Activated T-cell treated with anti-CD3 and anti-CD28 coated beads, Interleukin-2, amount 50 U/mL, for 72 hours (primary cell): ENCODE measurements around the gene CNEP1R1. TPM values are rescaled to one million over a fixed set of nuclear protein-coding genes. Genes with fewer than 3 reads are reported as not detected.

Source experiments
- ATAC-seq, 2 donors: fragments of 150-1000 bp; cut with Tn5 transposase; replicated peaks in 1 of 2; 2 replicates each; pipeline ENCODE4 v1.10.0; 2021; ENCODE audit warnings: moderate library complexity in 2 of 2, mild to moderate bottlenecking in 1 of 2
- DNase-seq, 2 donors: peaks; one replicate each; pipeline ENCODE4 v3.0.0; 2021 to 2022; ENCODE audit warnings: mixed read lengths in 1 of 2
- H3K27ac Mint-ChIP-seq: one replicate; pipeline ENCODE4 v1.8.0; 2022; ENCODE audit warnings: mild to moderate bottlenecking, moderate library complexity, mixed read lengths
- H3K27me3 Mint-ChIP-seq: one replicate; pipeline ENCODE4 v1.8.0; 2022; ENCODE audit warnings: low read depth, mixed read lengths
- H3K36me3 Mint-ChIP-seq, 2 donors: one replicate each; pipeline ENCODE4 v1.8.0; 2022; ENCODE audit warnings: mixed read lengths in 2 of 2, mild to moderate bottlenecking in 1 of 2; ENCODE audit not compliant: insufficient read depth in 2 of 2
- H3K4me1 Mint-ChIP-seq: one replicate; pipeline ENCODE4 v1.8.0; 2022; ENCODE audit warnings: low read depth, mixed read lengths
- H3K4me3 Mint-ChIP-seq, 2 donors: one replicate each; pipeline ENCODE4 v1.8.0; 2022; ENCODE audit warnings: mild to moderate bottlenecking in 2 of 2, mixed read lengths in 2 of 2, moderate library complexity in 2 of 2
- H3K9me3 Mint-ChIP-seq, 2 donors: one replicate each; pipeline ENCODE4 v1.8.0; 2022; ENCODE audit warnings: mixed read lengths in 2 of 2
- total RNA-seq, 2 donors: library from RNA; stranded (reverse); gene quantifications; one replicate each; pipeline ENCODE4 v1.2.3, GENCODE V29; 2022

CNEP1R1 gene
- total RNA-seq, 2 donors from 2014 or later, result 28.6 to 30.8 TPM

DNA sequence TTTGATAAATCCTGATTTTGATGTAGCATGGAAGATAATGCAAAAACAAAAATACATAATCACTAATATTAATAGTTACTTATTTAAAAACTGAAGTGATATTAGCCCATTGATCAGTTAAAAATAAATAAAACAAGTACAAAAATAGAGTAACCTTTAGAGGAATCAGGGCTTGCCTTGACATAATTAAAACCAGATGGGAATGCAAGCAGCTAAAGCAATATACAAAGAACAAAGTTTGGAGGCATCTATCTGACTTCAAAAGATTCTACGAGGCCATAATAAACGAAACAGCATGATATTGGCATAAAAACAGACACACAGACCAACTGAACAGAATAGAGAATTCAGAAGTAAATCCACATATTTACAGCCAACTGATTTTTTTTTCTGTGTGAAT, 25.8 kb downstream of the CNEP1R1 start:
- DNase-seq (no peak), ATAC-seq (no peak)
- peaks cover 7% of the 10 kb centered on the region for H3K27me3 Mint-ChIP-seq
- H3K36me3 Mint-ChIP-seq, result no peaks in the 10 kb centered on the region
- peaks cover 0 to 2% of the 10 kb centered on the region in 2 donors for H3K9me3 Mint-ChIP-seq
- H3K4me3 Mint-ChIP-seq, result no peak overlapping the region
- no peaks in the 10 kb centered on the region for H3K4me1 Mint-ChIP-seq
- no peak overlapping the region for H3K27ac Mint-ChIP-seq

DNA sequence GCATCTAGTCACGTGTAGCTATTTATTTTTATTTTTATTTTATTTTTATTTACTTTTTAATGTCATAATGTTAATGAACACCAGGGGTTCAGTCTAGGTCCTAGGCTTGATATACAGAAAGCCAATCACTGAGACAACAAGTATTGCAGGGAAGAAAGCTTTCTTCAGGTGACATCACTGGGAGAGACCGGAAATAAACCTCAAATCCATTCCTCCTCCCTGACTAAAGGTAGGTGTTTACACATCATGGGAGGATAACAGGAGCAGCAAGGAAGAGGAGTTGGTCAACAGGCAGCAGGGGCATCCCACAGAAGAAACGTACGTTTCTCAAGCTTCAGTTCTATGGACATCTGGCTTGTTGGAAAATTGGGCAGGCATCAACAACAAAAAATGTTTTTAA, 31.2 kb downstream of the CNEP1R1 start:
- Mint-ChIP-seq H3K27me3 (peaks cover 4% of the 10 kb centered on the region), H3K4me3 (no peak overlapping the region), H3K9me3 (peaks cover 0 to 4% of the 10 kb centered on the region in 2 donors), H3K36me3 (peaks cover 1 to 4% of the 10 kb centered on the region in 2 donors), H3K27ac (no peak overlapping the region), H3K4me1 (no peaks in the 10 kb centered on the region)
- no peak for ATAC-seq
- DNase-seq, result no peak

DNA sequence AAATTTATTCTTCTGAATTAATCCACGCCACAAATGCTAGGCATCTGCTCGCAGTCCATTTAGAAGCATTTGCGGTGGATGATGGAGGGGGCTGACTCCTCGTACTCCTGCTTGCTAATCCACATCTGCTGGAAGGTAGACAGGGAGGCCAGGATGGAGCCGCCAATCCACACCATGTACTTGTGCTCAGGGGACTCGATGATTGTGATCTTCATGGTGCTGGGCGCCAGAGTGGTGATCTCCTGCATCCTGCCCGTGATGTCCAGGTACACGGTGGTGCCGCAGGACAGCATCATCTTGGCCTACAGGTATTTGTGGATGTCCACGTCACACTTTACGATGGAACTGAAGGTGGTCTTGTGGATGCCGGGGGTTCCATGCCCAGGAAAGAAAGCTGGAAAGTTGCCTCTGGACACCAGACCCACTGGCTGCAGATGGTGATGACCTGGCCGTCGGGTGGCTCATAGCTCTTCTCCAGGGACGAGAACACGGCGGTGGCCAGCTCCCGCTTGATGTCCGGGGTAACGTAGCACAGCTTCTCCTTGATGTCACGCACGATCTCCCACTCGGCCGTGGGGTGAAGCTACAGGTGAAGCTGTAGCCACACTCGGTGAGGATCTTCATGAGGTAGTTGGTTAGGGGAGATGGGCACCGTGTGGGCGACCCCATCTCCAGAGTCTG, 33.2 kb downstream of the CNEP1R1 start:
- Mint-ChIP-seq H3K4me1 (no peaks in the 10 kb centered on the region), H3K9me3 (peaks cover 0 to 4% of the 10 kb centered on the region in 2 donors), H3K36me3 (peaks cover 1 to 4% of the 10 kb centered on the region in 2 donors), H3K4me3 (no peak overlapping the region), H3K27ac (no peak overlapping the region), H3K27me3 (no peaks in the 10 kb centered on the region)
- ATAC-seq (no peak), DNase-seq (no peak)

DNA sequence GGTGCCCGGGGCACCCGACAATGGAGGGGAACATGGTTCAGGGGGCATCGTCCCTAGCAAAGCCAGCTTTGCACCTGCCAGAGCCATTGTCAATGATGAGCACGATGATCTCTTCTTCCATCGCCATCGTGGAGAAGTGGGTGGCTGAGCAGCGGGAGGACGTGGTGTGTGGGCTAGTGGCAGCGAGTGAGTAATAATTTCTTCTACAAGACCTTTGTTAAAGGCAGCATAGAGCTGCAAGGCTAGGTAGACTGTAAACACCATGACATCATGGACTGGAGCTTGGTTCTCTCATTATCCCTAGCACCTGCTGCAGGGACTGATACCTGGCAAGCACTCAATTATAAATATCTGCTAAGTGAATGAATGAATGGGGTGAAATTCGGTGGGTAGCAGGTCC, 34.1 kb downstream of the CNEP1R1 start:
- Mint-ChIP-seq H3K4me1 (no peaks in the 10 kb centered on the region), H3K27ac (no peak overlapping the region), H3K9me3 (peaks cover 0 to 4% of the 10 kb centered on the region in 2 donors), H3K4me3 (no peak overlapping the region), H3K27me3 (no peaks in the 10 kb centered on the region), H3K36me3 (peaks cover 1 to 4% of the 10 kb centered on the region in 2 donors)
- ATAC-seq, result peak in 1 of 2 donors; percentile 21
- DNase-seq, result no peak

DNA sequence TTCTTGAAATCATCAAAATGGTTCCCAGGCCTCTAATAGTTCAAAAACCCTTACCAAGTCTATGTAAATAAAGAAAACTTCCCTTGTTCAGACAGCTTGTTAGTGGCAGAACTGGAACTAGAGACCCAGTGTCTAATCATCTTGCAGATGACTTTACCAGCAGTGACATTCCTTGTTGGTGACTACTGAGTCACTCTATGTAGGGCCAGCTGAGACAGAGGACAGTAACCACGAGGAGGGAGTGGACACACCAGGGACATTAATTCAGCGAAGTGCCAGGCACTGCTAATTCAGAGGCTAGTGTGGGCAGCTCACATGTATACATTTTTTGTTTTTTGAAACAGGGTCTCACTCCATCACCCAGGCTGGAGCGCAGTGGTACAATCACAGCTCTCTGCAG, 34.6 kb downstream of the CNEP1R1 start:
- ATAC-seq (no peak), DNase-seq (no peak)
- Mint-ChIP-seq H3K27ac (no peak overlapping the region), H3K4me1 (no peaks in the 10 kb centered on the region), H3K9me3 (peaks cover 0 to 4% of the 10 kb centered on the region in 2 donors), H3K27me3 (no peaks in the 10 kb centered on the region), H3K4me3 (no peak overlapping the region), H3K36me3 (peaks cover 1 to 4% of the 10 kb centered on the region in 2 donors)

DNA sequence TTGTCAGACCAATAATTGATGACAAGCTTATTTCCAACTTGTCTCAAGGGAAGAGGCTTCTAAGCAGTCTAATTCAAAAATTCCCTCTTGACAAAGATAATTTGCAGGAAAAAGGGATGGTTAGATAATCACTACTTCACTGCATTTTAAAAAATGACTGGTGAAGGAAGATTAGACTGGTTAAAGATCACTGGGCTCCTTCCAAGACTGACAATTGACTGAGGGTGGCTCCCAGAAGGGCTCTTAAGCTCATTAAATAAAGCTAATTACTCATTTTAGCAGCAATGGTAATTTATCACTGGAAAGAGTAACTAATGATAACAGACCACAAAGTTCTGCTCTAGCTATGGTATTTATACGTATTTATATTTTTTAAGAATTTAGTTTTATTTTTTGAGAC, 36.3 kb downstream of the CNEP1R1 start:
- Mint-ChIP-seq H3K27ac (no peak overlapping the region), H3K9me3 (no peaks in the 10 kb centered on the region), H3K36me3 (peaks cover 0 to 3% of the 10 kb centered on the region in 2 donors), H3K27me3 (no peaks in the 10 kb centered on the region), H3K4me1 (peaks cover 6% of the 10 kb centered on the region), H3K4me3 (no peak overlapping the region)
- no peak for ATAC-seq
- DNase-seq, result no peak

DNA sequence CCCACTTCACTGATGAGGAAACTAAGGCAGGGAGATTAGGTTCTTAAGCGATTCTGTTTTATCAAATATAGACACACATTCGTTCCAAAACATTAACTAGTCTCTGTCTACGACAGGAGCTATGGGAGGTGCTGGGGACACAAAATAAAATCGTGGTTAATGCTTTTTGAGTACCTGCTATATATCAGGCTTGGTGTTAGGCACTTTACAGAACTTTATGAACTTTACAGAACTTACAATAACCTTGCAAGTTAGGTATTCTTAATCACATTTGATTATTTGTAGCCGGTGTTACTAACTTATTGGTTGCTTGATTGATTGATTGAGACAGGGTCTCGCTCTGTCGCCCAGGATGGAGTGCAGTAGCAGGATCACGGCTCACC, 40.2 kb downstream of the CNEP1R1 start:
- Mint-ChIP-seq H3K9me3 (no peaks in the 10 kb centered on the region), H3K27me3 (no peaks in the 10 kb centered on the region), H3K4me3 (peak overlapping the region; percentile 86 to 87), H3K27ac (no peak overlapping the region), H3K4me1 (peaks cover 44% of the 10 kb centered on the region), H3K36me3 (peaks cover 0 to 8% of the 10 kb centered on the region in 2 donors)
- no peak for ATAC-seq
- no peak for DNase-seq

DNA sequence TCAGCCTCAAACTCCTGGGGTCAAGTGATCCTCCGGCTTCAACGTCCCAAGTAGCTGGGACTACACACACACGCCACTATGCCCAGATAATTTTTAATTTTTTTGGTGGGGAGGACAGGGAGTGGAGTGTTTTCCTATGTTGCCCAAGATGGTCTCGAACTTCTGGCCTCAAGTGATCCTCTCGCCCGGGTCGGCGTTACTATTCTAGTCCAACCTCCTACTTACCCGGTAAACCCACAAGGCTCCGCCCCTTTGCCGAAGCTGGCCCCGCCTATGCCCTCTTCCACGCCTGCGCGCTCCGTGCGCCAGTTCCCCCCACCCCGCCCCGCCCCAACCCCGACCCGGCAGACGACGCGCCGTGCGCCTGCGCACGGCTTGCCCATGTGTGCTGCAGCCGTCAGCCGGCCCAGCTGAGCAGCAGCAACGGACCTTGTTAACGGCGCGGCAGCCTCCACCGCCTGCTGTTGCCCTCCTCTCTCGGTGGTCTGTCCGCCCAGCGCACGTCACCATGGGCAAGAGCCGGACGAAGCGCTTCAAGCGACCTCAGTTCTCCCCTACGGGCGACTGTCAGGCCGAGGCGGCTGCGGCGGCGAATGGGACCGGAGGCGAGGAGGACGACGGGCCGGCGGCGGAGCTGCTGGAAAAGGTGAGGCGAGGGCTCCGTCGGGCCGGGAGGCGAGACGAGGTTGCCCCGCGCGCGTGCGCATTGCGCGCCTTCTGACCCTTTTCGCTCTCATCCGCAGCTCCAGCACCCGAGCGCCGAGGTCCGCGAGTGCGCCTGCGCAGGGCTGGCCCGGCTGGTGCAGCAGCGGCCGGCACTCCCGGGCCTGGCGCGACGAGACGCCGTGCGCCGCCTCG, 40.8 kb downstream of the CNEP1R1 start, which contains the start of gene HEATR3:
TSS of gene HEATR3 (plus strand) at position 347 of the 858 bp plus-strand sequence. CDS start at position 509, 162 bp downstream.
- peaks cover 0 to 8% of the 10 kb centered on the region in 2 donors for H3K36me3 Mint-ChIP-seq
- H3K27ac Mint-ChIP-seq, result peak within 1 kb of the TSS; percentile 88
- no peaks in the 10 kb centered on the region for H3K27me3 Mint-ChIP-seq
- H3K4me1 Mint-ChIP-seq, result peaks cover 44% of the 10 kb centered on the region
- ATAC-seq, result peak; percentile 88 to 89
- no peaks in the 10 kb centered on the region for H3K9me3 Mint-ChIP-seq
- peak within 1 kb of the TSS; percentile 86 to 87 for H3K4me3 Mint-ChIP-seq
- DNase-seq, result peak; percentile 96 to 97

DNA sequence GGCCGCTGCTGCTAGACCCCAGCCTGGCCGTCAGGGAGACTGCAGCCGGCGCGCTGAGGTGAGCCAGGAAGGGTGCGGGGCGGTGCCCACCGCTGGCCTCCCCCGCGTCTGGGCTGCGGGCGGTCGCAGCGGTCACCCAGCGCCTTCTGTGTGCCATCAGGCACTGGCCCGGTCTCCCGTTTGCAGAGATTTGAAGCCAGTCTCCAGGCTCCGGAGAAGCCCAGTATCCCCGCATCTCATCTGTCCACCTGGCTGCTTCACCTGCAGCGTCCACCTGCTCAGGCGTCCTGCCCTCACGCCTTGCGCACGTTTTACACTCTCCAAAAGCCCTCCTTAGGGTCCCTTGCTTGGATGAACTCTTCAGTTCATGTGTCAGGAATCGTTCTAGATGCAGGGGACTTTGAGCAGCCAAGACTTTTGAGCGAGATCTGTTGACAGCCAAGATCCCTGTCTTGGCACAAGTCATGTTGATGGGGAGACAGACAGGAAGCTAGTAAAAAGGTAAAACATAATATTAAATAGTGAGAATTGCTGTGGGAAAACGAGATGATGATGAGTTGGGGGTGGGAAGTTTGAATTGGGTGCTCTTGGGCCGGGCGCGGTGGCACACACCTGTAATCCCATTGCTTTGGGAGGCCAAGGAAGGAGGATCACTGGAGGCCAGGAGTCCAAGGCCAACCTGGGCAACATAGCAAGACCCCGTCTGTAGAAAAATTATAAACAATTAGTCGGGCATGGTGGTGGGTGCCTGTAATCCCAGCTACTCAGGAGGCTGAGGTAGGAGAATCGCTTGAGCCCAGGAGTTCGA, 41.7 kb downstream of the CNEP1R1 start:
- no peak for DNase-seq
- Mint-ChIP-seq H3K36me3 (peaks cover 0 to 8% of the 10 kb centered on the region in 2 donors), H3K9me3 (no peaks in the 10 kb centered on the region), H3K4me3 (peak overlapping the region; percentile 86 to 87), H3K27ac (peak overlapping the region; percentile 86), H3K4me1 (peaks cover 44% of the 10 kb centered on the region), H3K27me3 (no peaks in the 10 kb centered on the region)
- ATAC-seq, result no peak

DNA sequence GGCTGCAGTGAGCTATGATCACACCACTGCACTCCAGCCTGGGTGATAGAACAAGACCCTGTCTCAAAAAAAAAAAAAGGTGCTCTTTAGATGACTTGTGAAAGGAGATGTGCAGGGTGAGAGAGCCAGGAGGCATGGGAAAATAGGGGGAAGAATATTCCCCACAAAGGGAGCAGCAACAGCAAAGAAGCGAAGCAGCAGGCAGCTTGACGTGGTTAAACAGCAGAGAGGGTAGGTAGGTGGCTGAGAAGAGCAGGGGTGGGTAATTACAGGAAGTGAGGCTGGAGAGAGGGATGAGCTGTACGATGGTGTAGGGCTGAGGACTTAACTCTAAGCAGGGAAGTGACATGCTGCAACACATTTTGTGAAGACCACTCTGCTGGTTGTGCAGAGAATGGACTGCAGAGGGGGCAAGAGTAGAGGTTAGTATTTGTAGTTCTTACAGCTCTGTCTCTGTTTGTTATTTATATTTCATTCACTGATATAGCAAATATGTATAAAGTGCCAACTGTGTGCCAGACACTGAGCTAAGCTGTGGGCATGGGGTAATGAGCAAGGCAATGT, 42.3 kb downstream of the CNEP1R1 start:
- Mint-ChIP-seq H3K27me3 (no peaks in the 10 kb centered on the region), H3K4me3 (peak overlapping the region; percentile 86 to 87), H3K36me3 (peaks cover 0 to 8% of the 10 kb centered on the region in 2 donors), H3K27ac (peak overlapping the region; percentile 31), H3K9me3 (no peaks in the 10 kb centered on the region), H3K4me1 (peaks cover 48% of the 10 kb centered on the region)
- ATAC-seq (peak; percentile 28 to 44), DNase-seq (peak; percentile 36 to 50)

DNA sequence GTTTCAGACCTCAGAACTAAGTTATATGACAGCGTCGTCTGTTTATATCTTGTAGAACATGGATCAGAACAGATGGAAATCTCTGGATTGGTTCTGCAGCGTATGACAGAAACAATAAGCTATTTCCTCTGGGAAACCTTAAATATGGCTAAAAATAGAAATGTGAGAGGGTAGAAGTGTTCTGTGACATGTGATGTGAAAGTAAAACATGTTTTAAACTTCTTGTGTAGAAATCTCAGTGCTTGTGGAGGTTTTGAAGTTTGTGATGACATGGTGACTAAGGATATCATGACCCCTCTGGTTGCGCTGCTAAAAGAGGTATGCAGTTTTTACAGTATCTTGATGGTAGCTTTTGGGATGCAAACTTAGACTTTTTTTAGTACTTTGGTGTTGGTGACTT, 43.5 kb downstream of the CNEP1R1 start:
- Mint-ChIP-seq H3K9me3 (no peaks in the 10 kb centered on the region), H3K27me3 (no peaks in the 10 kb centered on the region), H3K4me3 (peak overlapping the region; percentile 46 to 87), H3K27ac (peak overlapping the region; percentile 2), H3K36me3 (peaks cover 0 to 8% of the 10 kb centered on the region in 2 donors), H3K4me1 (peaks cover 60% of the 10 kb centered on the region)
- ATAC-seq (no peak), DNase-seq (no peak)

DNA sequence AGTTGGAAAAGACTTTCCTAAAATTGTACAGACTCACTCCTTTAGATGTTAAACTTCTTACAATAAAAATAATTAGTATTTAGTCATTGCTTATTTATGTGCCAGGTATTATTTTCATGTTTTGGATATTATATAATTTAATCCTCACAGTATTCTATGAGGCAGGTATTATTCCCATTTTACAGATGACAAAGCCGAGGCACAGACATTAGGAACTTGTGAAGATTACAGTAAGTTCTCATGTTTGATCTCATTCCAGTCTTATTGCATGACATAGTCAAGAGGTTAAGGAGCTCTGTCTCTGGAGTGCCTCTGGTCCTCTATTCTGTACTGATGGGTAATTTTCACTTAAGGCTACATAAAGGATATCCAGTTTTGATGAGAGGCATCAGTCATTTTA, 44.0 kb downstream of the CNEP1R1 start:
- DNase-seq, result no peak
- Mint-ChIP-seq H3K4me3 (no peak overlapping the region), H3K27me3 (no peaks in the 10 kb centered on the region), H3K36me3 (peaks cover 0 to 8% of the 10 kb centered on the region in 2 donors), H3K4me1 (peaks cover 63% of the 10 kb centered on the region), H3K9me3 (no peaks in the 10 kb centered on the region), H3K27ac (no peak overlapping the region)
- no peak for ATAC-seq
